Measurements from ENCODE around the gene AGPAT4.

DNA sequence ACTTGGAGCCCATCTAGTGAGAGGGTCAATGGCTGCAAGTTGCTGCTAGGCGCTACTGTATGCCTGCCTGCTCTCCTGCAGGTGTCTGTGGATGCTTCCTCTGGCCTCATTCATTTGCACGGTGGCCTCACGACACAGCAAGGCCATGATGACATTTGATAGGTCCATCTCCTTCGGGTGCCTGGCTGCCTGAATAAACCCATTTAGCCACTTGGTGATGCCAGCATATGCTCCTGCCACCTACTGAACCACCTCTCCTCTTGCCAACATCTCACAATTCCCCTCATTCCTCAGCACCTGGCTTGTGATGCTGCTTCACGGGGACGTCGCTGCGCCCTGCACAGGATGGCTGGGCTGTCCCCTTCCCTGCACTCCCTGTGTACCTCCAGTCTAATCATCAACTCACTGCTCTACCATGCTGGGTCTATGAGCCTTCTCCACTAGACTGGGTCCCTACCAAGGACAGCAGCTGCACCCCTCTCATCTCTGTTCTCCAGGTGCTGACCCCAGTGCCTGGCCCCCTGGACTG lies 51.1 kb downstream of the AGPAT4 start:
- no peak for TF ChIP-seq CTCF (IDR thresholded peaks at IDR 0.05 in 4 of 5, conservative IDR thresholded peaks at IDR 0.05 in 1 of 5)
- no peak for TF ChIP-seq POLR2A (IDR thresholded peaks at IDR 0.05)
